ENCODE measurements around the gene ATG10.
"Not testable (repeated sequence)": the region's sequence is repeated elsewhere in the genome, so short reads cannot be mapped to it uniquely, and the experiment has no call there.

The ATG10 gene
- 4.3 to 12.8 (median 5.4) reads per million in 9 experiments for total RNA-seq

- no peaks in the 10 kb centered on the region for H3K27me3 Mint-ChIP-seq
- peaks cover 5 to 12% of the 10 kb centered on the region in 2 donors for H3K4me1 Mint-ChIP-seq (ENCODE audit: low read depth in 2 of 2)
- H3K4me3 Mint-ChIP-seq: peak within 1 kb of the TSS; percentile 94 to 95
- H3K36me3 Mint-ChIP-seq (ENCODE audit: insufficient read depth): peaks cover 7% of the 10 kb centered on the region
- no peaks in the 10 kb centered on the region for H3K9me3 Mint-ChIP-seq
- DNase-seq (peak; percentile 79 to 86 (median 83)), ATAC-seq (replicated peaks) (peak; percentile 87)
- H3K27ac Mint-ChIP-seq: peak within 1 kb of the TSS; percentile 97 to 99
Measured at GRCh38 chr5:81971712-81972491, at the start of gene ATG10. Gene ATG10 (plus strand): TSS chr5:81972023. CDS start chr5:81987571, 15,548 bp downstream.

- Mint-ChIP-seq H3K27ac (no peak overlapping the region), H3K27me3 (peaks cover 20 to 33% of the 10 kb centered on the region in 2 donors), H3K36me3 (ENCODE audit: insufficient read depth) (no peaks in the 10 kb centered on the region), H3K9me3 (peaks cover 0 to 2% of the 10 kb centered on the region in 2 donors), H3K4me3 (no peak overlapping the region), H3K4me1 (ENCODE audit: low read depth in 2 of 2) (no peaks in the 10 kb centered on the region)
- ATAC-seq (replicated peaks) (no peak), DNase-seq (no peak)
Measured at GRCh38 chr5:81922854-81923279, 49.0 kb upstream of the ATG10 start.

GRCh38 chr5:81924442-81924841 lies 47.4 kb upstream of the ATG10 start:
- Mint-ChIP-seq H3K4me1 (ENCODE audit: low read depth in 2 of 2) (no peaks in the 10 kb centered on the region), H3K9me3 (peaks cover 0 to 2% of the 10 kb centered on the region in 2 donors), H3K27ac (no peak overlapping the region), H3K27me3 (peaks cover 20 to 33% of the 10 kb centered on the region in 2 donors), H3K4me3 (no peak overlapping the region), H3K36me3 (ENCODE audit: insufficient read depth) (no peaks in the 10 kb centered on the region)
- ATAC-seq (replicated peaks): no peak
- no peak for DNase-seq

- Mint-ChIP-seq H3K27ac (no peak overlapping the region), H3K27me3 (peaks cover 20 to 33% of the 10 kb centered on the region in 2 donors), H3K4me1 (ENCODE audit: low read depth in 2 of 2) (no peaks in the 10 kb centered on the region), H3K36me3 (ENCODE audit: insufficient read depth) (no peaks in the 10 kb centered on the region), H3K4me3 (no peak overlapping the region), H3K9me3 (peaks cover 0 to 2% of the 10 kb centered on the region in 2 donors)
- DNase-seq (no peak), ATAC-seq (replicated peaks) (no peak)
Measured at GRCh38 chr5:81925009-81925408, 46.8 kb upstream of the ATG10 start.

GRCh38 chr5:81925981-81926380 lies 45.8 kb upstream of the ATG10 start:
- H3K36me3 Mint-ChIP-seq (ENCODE audit: insufficient read depth): no peaks in the 10 kb centered on the region
- H3K4me1 Mint-ChIP-seq (ENCODE audit: low read depth in 2 of 2): no peaks in the 10 kb centered on the region
- peaks cover 0 to 2% of the 10 kb centered on the region in 2 donors for H3K9me3 Mint-ChIP-seq
- H3K4me3 Mint-ChIP-seq: no peak overlapping the region
- ATAC-seq (replicated peaks) (no peak), DNase-seq (no peak)
- H3K27ac Mint-ChIP-seq: no peak overlapping the region
- peaks cover 20 to 33% of the 10 kb centered on the region in 2 donors for H3K27me3 Mint-ChIP-seq

GRCh38 chr5:81936066-81936465 lies 35.8 kb upstream of the ATG10 start:
- ATAC-seq (replicated peaks) (no peak), DNase-seq (no peak)
- Mint-ChIP-seq H3K4me1 (ENCODE audit: low read depth in 2 of 2) (no peaks in the 10 kb centered on the region), H3K27ac (no peak overlapping the region), H3K36me3 (ENCODE audit: insufficient read depth) (no peaks in the 10 kb centered on the region), H3K4me3 (no peak overlapping the region), H3K9me3 (no peaks in the 10 kb centered on the region), H3K27me3 (peaks cover 0 to 3% of the 10 kb centered on the region in 2 donors)

GRCh38 chr5:81936750-81937149 lies 35.1 kb upstream of the ATG10 start:
- Mint-ChIP-seq H3K4me1 (ENCODE audit: low read depth in 2 of 2) (no peaks in the 10 kb centered on the region), H3K9me3 (no peaks in the 10 kb centered on the region), H3K27me3 (peaks cover 0 to 9% of the 10 kb centered on the region in 2 donors), H3K36me3 (ENCODE audit: insufficient read depth) (no peaks in the 10 kb centered on the region), H3K27ac (no peak overlapping the region), H3K4me3 (no peak overlapping the region)
- no peak for ATAC-seq (replicated peaks)
- no peak for DNase-seq

- Mint-ChIP-seq H3K4me1 (ENCODE audit: low read depth in 2 of 2) (no peaks in the 10 kb centered on the region), H3K36me3 (ENCODE audit: insufficient read depth) (no peaks in the 10 kb centered on the region), H3K27me3 (peaks cover 0 to 9% of the 10 kb centered on the region in 2 donors), H3K9me3 (peaks cover 8% of the 10 kb centered on the region in 2 donors), H3K27ac (no peak overlapping the region), H3K4me3 (no peak overlapping the region)
- ATAC-seq (replicated peaks) (no peak), DNase-seq (no peak)
Measured at GRCh38 chr5:81942746-81943145, 29.1 kb upstream of the ATG10 start.

- ATAC-seq (replicated peaks) (no peak), DNase-seq (no peak)
- peaks cover 0 to under 1% of the 10 kb centered on the region in 2 donors for H3K9me3 Mint-ChIP-seq
- H3K4me3 Mint-ChIP-seq: no peak overlapping the region
- H3K27ac Mint-ChIP-seq: no peak overlapping the region
- no peaks in the 10 kb centered on the region for H3K36me3 Mint-ChIP-seq (ENCODE audit: insufficient read depth)
- no peaks in the 10 kb centered on the region for H3K4me1 Mint-ChIP-seq (ENCODE audit: low read depth in 2 of 2)
- H3K27me3 Mint-ChIP-seq: no peaks in the 10 kb centered on the region
Measured at GRCh38 chr5:81948349-81948748, 23.5 kb upstream of the ATG10 start.

- Mint-ChIP-seq H3K9me3 (no peaks in the 10 kb centered on the region), H3K27ac (no peak overlapping the region), H3K4me1 (ENCODE audit: low read depth in 2 of 2) (no peaks in the 10 kb centered on the region), H3K4me3 (no peak overlapping the region), H3K36me3 (ENCODE audit: insufficient read depth) (no peaks in the 10 kb centered on the region), H3K27me3 (peaks cover 0 to 1% of the 10 kb centered on the region in 2 donors)
- DNase-seq (no peak), ATAC-seq (replicated peaks) (no peak)
Measured at GRCh38 chr5:81949462-81949861, 22.4 kb upstream of the ATG10 start.

GRCh38 chr5:81950996-81951395 lies 20.8 kb upstream of the ATG10 start:
- peaks cover 0 to 8% of the 10 kb centered on the region in 2 donors for H3K27me3 Mint-ChIP-seq
- H3K27ac Mint-ChIP-seq: no peak overlapping the region
- no peak overlapping the region for H3K4me3 Mint-ChIP-seq
- ATAC-seq (replicated peaks) (no peak), DNase-seq (no peak)
- no peaks in the 10 kb centered on the region for H3K36me3 Mint-ChIP-seq (ENCODE audit: insufficient read depth)
- H3K4me1 Mint-ChIP-seq (ENCODE audit: low read depth in 2 of 2): no peaks in the 10 kb centered on the region
- no peaks in the 10 kb centered on the region for H3K9me3 Mint-ChIP-seq

- H3K4me3 Mint-ChIP-seq; H3K9me3 Mint-ChIP-seq; ATAC-seq (replicated peaks); H3K27me3 Mint-ChIP-seq; H3K27ac Mint-ChIP-seq; H3K4me1 Mint-ChIP-seq (ENCODE audit: low read depth in 2 of 2); H3K36me3 Mint-ChIP-seq (ENCODE audit: insufficient read depth); DNase-seq: not testable (repeated sequence)
Measured at GRCh38 chr5:81954796-81955195, 17.0 kb upstream of the ATG10 start.

- not testable (repeated sequence) for H3K36me3 Mint-ChIP-seq (ENCODE audit: insufficient read depth); H3K4me1 Mint-ChIP-seq (ENCODE audit: low read depth in 2 of 2); H3K27ac Mint-ChIP-seq; H3K27me3 Mint-ChIP-seq; DNase-seq; H3K4me3 Mint-ChIP-seq; H3K9me3 Mint-ChIP-seq; ATAC-seq (replicated peaks)
Measured at GRCh38 chr5:81958129-81958528, 13.7 kb upstream of the ATG10 start.
